ENCODE measurements around the gene ZNF679. TPM values are rescaled to one million over a fixed set of nuclear protein-coding genes. Genes with fewer than 3 reads are reported as not detected.

ZNF679 gene
- total RNA-seq, 1 donor from 2014 or later: not detected

DNA sequence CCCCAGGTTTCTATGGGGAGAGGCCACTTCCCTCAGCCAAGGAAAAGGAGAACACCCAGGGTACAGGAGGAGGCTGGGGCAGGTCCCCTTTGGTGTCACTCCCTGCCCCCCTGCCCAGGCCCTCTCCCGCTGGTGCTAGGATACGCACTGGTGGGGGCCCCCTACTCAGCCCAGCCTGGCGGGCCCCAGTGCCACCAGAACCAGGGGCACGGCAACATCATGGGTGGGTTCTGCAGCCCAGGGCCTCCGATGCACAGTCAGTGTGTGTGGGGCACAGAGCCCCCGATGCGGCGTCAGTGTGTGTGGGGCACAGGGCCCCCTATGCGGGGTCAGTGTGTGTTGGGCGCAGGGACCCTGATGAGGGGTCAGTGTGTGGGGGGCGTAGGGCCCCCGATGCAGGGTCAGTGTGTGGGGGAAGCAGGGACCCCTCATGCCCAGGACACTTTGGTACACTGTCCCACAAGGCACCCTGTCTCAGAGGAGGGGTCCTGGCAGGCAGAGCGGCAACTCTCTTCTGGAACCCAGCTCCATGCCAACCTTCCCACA is 44.4 kb upstream of the ZNF679 start:
- no peak for DNase-seq (ENCODE audit: extremely low spot score in 2 of 2)
- no peaks in the 10 kb centered on the region for H3K4me1 ChIP-seq
- H3K36me3 ChIP-seq: no peaks in the 10 kb centered on the region
- H3K9me3 ChIP-seq: no peaks in the 10 kb centered on the region
- H3K27me3 ChIP-seq: no peaks in the 10 kb centered on the region
- H3K27ac ChIP-seq: no peak overlapping the region
- H3K4me3 ChIP-seq: no peak overlapping the region
- no peak for TF ChIP-seq POLR2AphosphoS5 (IDR thresholded peaks at IDR 0.05; ENCODE audit: insufficient read depth in 1 of 2, low read depth in 1 of 2)
- TF ChIP-seq CTCF (IDR thresholded peaks at IDR 0.05): no peak
- intact Hi-C loops (cut with DNase I): loop anchor here (10.0 kb wide), 1 partner anchor 431 kb away; no protein-coding TSS in a partner anchor

DNA sequence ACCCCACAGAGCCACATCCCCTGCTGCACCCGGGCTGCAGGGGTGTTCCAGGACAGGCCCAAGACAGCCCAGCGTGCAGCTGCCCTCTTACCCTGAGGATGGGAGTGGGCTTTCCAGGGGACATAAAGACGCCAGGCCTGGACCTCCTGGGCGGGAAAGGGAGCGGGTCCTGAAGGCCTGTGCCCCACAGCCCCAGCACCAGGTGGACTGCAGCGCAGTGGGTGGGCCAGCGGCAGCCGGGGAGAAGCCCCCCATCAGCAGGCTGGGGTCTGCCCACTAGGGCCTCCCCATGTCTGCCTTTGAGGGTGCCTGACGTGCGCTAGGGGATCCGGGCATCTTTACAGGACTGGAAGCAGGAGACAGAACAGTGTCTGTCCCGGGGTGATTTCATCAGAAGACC is 43.9 kb upstream of the ZNF679 start:
- no peaks in the 10 kb centered on the region for H3K9me3 ChIP-seq
- H3K27me3 ChIP-seq: no peaks in the 10 kb centered on the region
- DNase-seq (ENCODE audit: extremely low spot score in 2 of 2): no peak
- H3K36me3 ChIP-seq: no peaks in the 10 kb centered on the region
- intact Hi-C loops (cut with DNase I): loop anchor here (10.0 kb wide), 1 partner anchor 430 kb away; no protein-coding TSS in a partner anchor
- no peak overlapping the region for H3K27ac ChIP-seq
- no peaks in the 10 kb centered on the region for H3K4me1 ChIP-seq
- TF ChIP-seq POLR2A (IDR thresholded peaks at IDR 0.05) (no peak), POLR2AphosphoS5 (IDR thresholded peaks at IDR 0.05; ENCODE audit: insufficient read depth in 1 of 2, low read depth in 1 of 2) (no peak), CTCF (IDR thresholded peaks at IDR 0.05) (no peak)
- H3K4me3 ChIP-seq: no peak overlapping the region

DNA sequence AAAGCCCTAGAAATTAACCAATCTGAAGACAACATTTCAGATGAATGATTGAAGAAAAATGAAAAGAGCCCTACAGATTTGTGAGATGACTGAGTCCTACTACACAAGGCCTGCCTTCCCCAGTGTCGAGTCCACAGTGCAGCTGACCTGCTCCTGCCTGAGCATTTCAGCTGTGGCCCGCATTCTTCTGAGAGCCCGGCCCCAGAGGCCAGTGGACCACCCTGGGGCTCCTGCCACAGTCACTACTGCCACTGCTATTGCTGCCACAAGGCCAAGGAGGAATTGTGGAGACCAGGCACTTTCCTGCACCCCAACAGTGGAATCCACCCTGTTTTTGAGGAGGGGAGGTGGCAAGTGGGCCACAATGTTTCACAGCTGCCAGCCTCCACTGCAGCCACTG is 40.9 kb upstream of the ZNF679 start:
- Histone ChIP-seq H3K4me1 (no peaks in the 10 kb centered on the region), H3K9me3 (no peaks in the 10 kb centered on the region), H3K36me3 (no peaks in the 10 kb centered on the region), H3K27ac (no peak overlapping the region), H3K27me3 (no peaks in the 10 kb centered on the region), H3K4me3 (no peak overlapping the region)
- DNase-seq (ENCODE audit: extremely low spot score in 2 of 2): no peak
- intact Hi-C loops (cut with DNase I): loop anchor here (10.0 kb wide), 1 partner anchor 427 kb away; no protein-coding TSS in a partner anchor
- TF ChIP-seq CTCF (IDR thresholded peaks at IDR 0.05): no peak
- TF ChIP-seq POLR2A (IDR thresholded peaks at IDR 0.05): no peak
- TF ChIP-seq POLR2AphosphoS5 (IDR thresholded peaks at IDR 0.05; ENCODE audit: insufficient read depth in 1 of 2, low read depth in 1 of 2): no peak

GRCh38 chr7:64192148-64192704 is 36.0 kb upstream of the ZNF679 start:
- Histone ChIP-seq H3K4me1 (no peaks in the 10 kb centered on the region), H3K4me3 (no peak overlapping the region), H3K9me3 (no peaks in the 10 kb centered on the region), H3K27ac (no peak overlapping the region), H3K36me3 (no peaks in the 10 kb centered on the region), H3K27me3 (no peaks in the 10 kb centered on the region)
- TF ChIP-seq CTCF (IDR thresholded peaks at IDR 0.05) (no peak), POLR2A (IDR thresholded peaks at IDR 0.05) (no peak), POLR2AphosphoS5 (IDR thresholded peaks at IDR 0.05; ENCODE audit: insufficient read depth in 1 of 2, low read depth in 1 of 2) (no peak)
- DNase-seq (ENCODE audit: extremely low spot score in 2 of 2): no peak
- intact Hi-C loops (cut with DNase I): no loop called here

GRCh38 chr7:64192775-64193174 is 35.5 kb upstream of the ZNF679 start:
- H3K4me3 ChIP-seq: no peak overlapping the region
- H3K9me3 ChIP-seq: no peaks in the 10 kb centered on the region
- intact Hi-C loops (cut with DNase I): no loop called here
- DNase-seq (ENCODE audit: extremely low spot score in 2 of 2): no peak
- TF ChIP-seq POLR2AphosphoS5 (IDR thresholded peaks at IDR 0.05; ENCODE audit: insufficient read depth in 1 of 2, low read depth in 1 of 2) (no peak), CTCF (IDR thresholded peaks at IDR 0.05) (no peak), POLR2A (IDR thresholded peaks at IDR 0.05) (no peak)
- no peak overlapping the region for H3K27ac ChIP-seq
- H3K4me1 ChIP-seq: no peaks in the 10 kb centered on the region
- no peaks in the 10 kb centered on the region for H3K36me3 ChIP-seq
- no peaks in the 10 kb centered on the region for H3K27me3 ChIP-seq
